Measurements from ENCODE around the gene GBP1.

GBP1 gene

DNA sequence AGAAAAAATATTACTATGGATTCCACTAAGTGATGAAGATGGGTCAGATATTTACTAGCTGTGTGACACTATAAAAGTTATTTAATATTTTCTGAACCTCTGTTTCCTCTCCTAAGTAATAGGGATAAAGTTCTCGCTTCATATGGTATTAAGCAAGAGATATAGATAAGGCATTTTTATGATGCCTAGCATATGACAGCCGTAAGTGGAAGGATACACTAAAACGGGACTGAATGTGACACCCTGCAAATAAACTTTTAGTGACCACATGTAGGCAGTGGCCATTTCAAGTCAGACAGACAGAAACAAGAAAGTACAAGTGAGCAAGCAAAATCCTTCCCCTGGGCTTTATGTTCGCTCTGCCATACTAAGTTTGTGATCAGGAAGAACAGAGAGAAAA lies 56.5 kb downstream of the GBP1 start:
- no peak for DNase-seq (ENCODE audit: low spot score)

DNA sequence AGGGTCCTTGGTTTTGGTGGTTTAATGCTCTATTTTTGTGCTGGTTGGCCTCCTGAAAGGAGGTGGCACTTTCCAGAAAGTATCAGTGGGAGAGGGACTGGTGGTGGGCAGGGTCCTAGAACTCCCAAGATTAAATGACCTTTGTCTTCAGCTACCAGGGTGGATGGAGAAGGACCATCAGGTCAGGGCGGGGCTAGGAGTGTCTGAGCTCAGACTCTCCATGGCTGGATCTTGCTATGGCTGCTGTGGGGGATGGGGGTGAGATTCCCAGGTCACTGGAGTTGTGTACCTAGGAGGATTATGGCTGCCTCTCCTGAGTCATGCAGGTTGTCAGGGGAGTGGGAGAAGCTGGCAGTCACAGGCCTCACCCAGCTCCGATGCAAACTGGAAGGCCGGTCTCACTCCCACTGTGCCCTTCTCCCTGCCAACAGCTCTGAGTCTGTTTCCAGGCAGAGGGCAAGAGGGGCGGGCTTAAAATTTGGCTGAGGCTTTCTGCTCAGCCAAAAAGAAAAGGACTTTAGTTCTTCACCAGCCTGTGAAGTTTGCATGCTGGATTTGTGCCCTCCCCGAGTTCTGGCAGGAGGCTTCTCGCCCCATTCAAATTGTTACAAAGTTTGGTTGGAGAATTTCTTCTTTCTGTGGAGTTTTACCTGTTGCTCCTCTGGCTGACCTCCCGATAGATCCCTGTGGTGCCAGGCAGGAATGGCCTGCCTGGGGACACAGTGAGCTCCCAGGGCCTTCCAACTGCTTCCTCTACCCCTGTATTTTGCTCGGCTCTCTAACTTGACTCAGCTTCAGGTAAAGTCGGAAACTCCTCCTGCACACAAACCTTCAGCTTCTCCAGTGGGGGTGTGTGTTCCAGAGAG lies 59.5 kb downstream of the GBP1 start:
- DNase-seq (ENCODE audit: low spot score), result no peak

Measured in AG08396 (cell line).